ENCODE data around the gene OXLD1.

GRCh38 chr17:81616877-81617276, 49.5 kb downstream of the OXLD1 start:
- TF ChIP-seq CTCF (IDR thresholded peaks at IDR 0.05) (no peak), EZH2 (IDR thresholded peaks at IDR 0.05; ENCODE audit: borderline replicate concordance, insufficient read depth, low read depth, low read length, poor library complexity, severe bottlenecking) (no peak)

All from B cell (primary cell).